CD1c-positive myeloid dendritic cell (primary cell): ENCODE measurements around the gene NDOR1.
"Not testable (repeated sequence)": the region's sequence is repeated elsewhere in the genome, so short reads cannot be mapped to it uniquely, and the experiment has no call there.

Source experiments
- DNase-seq: peaks from one replicate; pipeline ENCODE4 v3.0.0-alpha.2; 2016; ENCODE audit errors: extremely low spot score

NDOR1 gene

DNA sequence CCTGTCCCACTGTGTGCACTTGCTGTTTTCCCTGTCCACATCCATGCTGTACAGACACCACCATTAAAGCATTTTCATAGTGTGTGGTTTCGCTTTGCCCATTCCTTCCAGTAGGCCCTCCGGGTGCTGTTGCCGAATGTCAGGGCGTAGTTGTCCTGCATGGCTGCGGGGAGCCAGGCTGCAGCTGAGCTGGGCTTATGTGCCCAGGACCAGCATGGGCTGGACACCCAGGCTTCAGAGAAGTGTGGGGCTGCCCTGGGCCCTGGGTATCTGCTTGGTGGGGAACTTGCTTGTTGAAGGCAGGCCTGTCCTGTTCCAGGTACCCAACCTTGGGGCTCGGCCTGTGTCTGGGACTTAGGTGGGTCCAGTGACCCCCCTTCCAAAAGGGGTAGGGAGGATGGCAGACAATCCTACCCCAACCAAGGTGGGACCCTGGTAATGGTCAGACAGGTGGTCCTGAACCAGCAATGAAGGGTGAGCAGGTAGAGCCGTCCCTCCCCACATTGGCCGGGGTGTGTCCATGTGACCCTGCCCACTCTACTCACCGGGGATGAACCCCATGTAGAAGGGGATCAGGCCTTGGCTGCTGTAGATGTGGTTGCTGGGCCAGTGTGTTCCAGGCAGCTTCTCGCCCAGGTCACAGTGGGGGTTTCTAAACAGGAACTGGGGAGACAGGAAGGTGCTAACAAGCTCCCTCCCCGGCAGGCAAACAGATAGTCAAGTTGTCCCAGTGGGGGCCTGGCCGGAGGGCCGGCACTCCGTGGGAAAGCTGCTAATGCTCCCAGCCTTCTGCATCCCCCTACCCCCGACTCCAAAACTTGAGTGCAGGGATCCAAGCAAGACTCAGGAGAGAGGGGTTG, 38.4 kb downstream of the NDOR1 start:
- DNase-seq, result no peak

DNA sequence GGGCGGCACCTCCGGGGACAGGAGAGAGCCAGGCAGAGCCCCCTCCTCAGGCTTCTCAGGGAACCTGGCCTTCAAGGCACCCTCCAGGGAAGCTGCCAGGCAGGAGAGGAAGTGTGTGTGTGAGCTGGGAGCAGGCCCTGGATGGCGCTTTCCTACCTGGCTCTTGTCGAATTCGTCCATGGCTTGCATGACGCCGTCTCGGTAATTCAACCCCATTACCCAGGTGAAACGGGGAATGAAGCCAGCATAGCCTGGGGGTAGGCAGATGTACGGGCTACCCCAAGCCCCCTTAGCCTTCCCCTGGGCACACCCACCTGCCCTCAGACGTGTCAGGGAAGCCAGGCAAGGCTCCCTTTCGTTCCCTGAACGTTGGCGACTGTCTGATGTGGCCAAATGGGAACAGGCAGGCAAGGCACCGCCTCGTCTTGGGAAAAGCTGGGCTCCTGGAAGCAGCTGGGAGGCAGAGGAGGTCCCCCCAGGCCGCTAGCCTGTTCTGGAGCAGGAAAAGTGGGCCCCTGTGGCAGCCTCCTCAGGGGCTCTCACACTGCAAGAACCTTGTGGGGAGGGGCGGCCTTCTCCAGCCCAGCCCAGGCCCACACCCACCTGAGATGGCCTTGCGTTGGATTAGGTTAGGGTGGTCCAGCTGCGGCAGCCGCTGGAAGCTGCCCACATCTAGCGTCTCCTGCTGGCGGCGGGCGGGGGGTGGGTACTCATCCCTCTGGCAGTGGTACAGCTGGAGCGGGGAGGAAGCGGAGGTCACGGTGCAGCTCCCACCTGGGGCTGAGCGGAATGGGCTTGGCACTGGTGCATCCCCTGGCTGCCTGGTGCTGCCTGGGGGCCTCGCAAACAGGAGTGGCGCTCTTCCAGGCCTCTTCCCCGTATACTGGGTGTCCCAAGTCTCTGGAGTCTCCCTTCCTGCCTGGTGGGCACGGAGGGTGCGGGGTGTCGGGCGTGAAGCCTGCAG, 39.3 kb downstream of the NDOR1 start:
- DNase-seq, result no peak

DNA sequence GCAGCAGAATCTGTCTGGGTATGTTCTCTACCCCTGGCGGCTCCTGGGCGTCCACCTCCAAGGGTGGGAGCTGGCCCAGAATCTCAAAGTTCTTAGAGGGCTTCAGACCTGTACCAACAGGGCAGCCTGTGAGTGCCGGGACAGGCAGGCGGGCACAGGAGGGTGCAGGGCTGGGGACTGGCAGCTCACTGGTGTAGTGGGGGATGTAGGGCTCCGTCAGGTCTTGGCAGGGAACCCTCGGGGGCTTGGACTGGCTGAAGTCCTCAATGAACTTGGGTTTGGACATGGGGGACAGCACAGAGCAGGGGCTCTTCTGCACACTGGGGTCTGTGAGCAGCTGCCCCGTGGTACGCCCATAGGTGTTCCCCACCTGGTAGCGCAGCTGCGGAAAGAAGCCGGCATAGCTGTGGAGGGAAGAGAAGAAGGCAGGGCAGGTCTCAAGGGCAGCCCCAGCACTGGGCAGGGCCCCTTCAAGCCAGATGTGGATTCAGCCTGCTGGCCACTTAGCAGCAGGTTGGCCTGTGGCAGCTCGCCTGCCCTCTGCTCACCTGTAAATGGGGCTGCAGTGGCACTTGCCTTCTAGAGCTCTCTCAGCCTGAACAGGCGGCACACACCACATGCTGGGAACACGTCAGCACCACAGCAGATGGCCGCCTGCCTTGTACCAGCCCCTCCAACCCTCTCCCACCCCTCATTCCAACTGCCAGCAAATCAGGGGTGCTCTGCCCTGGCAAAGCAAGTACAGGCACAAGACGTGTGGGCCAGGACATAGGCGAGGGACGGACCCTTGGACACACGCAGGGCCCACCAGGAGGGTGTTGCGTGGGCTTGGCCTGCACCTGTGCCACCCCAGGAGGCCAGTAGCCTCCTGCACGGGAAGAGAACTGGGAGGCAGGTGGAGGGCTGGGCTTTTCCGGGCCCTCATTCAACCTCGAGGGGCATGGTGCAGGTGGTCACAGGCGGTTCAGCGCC, 40.2 kb downstream of the NDOR1 start:
- DNase-seq, result no peak

DNA sequence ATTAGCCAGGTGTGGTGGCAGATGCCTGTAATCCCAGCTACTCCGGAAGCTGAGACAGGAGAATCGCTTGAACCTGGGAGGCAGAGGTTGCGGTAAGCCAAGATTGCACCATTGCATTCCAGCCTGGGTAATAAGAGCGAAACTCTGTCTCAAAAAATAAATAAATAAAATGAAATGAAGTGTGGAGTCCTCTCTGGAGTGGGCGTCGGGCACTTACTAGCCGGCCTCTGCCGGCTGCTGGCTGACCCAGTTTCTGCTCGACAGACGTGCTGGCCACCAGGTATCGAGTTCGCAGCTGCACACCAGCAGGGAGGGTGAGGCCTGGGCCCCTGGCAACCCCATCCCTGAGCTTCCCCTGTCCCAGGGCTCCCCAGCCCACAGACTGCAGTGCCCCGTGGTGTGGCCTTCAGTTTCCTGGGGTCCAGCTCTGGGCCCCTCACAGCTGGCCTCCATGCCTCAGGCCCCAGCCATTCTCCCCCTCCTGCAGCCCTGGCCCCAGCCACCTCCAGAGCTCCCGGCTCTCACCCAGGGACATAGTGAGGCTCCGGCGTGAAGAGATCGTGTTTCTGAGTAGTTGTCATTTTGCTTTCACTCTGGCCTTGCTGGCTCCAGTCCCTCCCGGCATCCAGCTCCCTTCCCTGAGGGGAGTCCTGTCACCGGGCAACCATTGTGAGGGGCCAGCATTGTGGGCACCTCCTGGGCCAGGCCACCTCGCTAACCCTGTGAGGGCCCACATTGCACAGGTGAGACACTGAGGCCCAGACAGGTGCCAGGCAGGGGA, 41.8 kb downstream of the NDOR1 start:
- no peak for DNase-seq

DNA sequence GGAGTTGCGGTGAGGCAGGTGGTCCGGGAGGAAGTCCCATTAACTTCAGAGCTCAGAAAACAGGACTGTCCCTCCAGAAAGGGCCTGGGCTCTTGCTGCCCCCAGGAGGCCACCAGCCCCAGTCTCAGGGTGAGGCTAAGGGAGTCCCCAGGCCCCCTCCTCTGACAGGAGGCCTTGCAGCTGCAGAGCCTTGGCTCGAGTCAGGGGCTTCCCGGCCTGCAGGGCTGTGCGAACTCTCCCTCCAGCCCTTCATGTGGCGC, 42.3 kb downstream of the NDOR1 start:
- no peak for DNase-seq

DNA sequence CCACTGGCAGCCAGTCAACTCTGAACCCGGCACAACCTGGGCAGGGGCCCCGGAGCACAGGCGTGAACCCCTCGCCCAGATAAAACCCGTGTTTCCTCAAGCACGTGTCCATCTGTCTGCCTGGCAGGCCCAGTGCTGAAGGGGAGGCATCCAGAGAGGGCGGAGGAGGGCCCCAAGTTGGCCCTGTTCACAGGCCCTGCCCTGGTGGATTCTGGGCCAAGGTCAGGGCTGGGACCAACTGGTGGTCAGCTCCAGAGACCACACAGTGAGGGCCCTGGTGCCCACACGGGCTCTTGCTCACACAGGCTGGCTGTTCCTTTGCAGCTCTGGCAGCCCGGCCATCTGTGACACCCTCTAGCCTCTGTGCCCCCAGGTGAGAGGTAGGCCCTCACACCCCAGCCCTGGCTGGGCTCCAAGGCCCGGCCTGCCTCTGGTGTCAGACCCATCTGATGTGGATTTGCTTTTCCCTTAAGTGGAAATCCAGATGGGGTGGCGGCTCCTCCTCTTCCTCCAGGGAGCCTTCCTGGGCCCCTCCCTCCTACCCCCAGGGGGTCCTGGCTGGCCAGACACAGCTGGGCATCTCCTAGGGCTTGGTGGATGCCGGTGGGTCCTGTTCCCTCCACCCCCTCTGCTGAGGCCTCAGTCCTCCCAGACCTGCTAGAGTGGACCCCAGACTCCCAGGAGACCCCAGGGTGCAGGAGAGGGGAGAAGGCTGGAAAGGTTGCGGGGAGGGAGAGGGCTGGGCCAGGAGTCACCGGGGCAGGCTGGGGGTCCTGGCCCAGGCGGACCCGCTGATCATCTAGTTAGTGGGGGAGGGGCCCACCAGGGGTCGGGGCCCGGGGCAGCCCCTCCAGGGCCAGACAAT, 45.1 kb downstream of the NDOR1 start:
- no peak for DNase-seq

DNA sequence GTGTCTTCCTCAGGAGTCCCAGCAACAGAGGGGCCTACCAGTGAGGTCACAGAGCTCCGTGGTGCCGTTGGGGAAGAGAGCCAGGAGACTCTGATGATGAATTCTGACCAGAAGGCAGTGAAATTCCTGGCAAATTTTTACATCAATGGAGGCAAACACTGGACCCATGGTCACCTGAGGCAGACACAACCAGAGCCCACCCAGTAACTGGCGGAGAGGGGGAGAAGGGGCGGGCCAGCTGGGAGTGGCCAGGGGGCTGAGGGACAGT, 45.6 kb downstream of the NDOR1 start, which contains the start of gene STPG3:
TSS of gene STPG3 (plus strand) at position 93 of the 268 bp plus-strand sequence. CDS start at position 94, 1 bp downstream.
- no peak for DNase-seq

DNA sequence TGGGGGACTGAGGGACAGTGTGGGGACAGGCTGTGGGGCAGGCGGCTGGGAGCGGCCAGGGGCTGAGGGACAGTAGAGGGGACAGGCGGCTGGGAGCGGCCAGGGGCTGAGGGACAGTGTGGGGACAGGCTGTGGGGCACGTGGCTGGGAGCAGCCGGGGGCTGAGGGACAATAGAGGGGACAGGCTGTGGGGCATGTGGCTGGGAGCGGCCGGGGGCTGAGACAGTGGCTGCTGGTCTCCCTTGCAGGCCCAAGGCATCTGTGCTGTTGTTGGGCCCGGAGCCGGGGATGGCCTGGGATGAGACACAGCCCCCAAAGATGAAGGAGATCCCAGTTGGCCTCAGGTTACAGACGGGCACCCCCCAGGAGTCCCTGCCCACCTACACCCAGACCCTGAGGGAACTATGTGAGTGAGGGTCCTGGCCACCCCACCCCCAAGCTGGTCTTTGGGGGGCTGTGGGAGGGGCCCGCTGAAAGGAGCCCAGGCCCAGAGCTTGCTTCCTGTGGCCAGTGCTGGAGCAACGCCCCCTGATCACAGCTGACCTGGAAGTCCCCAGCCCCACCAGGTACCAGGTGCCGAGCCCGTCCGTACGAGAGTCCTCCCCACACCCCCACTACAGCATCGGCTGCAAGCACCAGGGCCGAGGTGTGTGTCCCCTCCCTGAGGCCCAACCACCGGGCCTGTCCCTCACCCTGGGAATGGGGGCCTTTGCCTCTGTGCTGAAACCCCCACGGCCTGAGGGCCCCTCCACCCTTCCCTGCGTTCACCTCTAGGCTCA, 46.2 kb downstream of the NDOR1 start:
- DNase-seq, result no peak

DNA sequence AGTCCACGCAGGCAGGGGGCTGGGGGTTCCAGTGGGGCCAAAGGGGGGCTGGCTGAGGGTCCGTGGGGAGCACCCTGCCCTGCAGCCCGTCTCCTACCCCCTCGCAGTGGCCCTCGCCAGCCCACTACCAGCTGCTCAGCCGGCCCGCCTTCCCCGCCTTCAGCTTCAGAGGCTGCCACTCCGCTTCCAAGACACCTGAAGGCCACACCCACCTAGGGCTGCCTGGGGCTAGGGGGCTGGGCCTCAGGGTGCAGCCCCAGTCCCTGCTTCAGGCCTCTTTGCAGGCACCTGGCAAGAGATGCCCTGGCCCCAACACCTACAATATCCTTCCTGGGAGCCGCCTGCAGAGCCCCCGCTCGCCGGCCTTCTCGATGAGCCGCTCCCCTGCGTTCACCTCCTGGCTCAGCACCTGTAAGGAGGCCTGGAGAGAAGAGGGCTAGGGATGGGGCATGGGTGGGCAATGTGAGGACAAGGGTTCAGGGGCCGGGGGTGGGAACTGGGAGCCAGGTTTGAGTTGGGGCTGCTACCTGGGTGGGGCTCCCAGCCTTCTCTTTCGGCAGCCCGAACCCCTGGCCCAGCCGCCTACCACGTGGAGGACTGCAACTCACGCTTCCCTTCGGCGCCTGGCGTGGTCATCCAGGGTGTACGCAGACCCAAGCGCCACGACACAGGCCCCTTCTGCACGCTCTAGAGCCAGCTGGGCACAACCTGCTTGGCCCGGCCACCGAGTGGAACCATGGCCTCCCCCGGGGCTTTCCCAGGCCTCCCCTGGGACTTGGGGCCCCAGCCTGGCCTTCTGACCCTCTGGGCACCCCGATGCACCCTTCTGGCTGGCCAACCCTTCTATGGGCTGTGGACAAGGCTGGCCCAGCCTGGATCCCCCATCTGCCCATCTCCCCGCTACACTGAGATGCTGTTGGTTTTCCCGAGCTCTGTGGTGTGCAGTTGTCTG, 47.3 kb downstream of the NDOR1 start:
- DNase-seq, result no peak

DNA sequence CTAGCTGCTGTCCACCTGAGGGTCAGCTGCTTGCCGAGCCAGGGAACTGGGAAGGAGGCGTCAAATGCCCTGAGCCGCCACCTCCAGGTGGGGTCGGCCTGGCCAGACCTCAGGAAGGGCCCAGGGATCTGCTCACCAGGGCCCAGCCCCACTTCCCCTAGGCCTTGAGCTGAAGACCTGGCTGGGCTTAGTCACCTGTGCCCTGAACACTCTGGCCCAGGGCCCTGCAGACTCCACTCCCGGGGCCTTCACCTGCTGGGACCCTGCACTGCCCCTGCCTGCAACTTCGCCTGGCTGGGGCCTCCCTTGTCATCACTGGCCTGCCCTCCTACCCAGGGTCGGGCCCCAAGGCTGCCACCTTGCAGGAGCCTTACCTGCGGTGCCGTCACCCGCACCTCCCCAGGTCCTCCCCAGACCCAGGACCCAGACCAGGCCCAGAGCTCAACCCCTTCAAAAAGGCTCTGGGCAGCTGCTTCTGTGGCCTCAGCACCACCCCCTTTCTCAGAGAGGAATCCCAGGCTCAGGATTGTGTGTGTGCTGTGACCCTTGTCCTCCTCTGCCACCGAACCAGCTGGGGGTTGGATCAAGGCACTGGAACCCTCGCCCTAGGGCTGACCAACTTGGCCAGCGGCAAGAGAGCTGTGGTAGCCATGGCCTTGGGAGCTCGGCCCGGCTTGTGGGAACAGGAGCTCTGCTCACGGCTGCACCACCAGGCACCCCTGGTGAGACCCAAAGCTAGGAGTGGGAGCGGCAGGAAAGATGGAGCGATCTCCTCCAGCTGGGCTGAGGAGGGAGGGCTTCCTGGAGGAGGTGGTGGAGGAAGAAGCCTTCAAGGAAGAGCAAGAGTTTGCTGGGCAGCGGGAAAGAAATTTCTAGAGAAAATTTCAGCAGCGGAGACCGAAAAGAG, 48.5 kb downstream of the NDOR1 start:
- no peak for DNase-seq

DNA sequence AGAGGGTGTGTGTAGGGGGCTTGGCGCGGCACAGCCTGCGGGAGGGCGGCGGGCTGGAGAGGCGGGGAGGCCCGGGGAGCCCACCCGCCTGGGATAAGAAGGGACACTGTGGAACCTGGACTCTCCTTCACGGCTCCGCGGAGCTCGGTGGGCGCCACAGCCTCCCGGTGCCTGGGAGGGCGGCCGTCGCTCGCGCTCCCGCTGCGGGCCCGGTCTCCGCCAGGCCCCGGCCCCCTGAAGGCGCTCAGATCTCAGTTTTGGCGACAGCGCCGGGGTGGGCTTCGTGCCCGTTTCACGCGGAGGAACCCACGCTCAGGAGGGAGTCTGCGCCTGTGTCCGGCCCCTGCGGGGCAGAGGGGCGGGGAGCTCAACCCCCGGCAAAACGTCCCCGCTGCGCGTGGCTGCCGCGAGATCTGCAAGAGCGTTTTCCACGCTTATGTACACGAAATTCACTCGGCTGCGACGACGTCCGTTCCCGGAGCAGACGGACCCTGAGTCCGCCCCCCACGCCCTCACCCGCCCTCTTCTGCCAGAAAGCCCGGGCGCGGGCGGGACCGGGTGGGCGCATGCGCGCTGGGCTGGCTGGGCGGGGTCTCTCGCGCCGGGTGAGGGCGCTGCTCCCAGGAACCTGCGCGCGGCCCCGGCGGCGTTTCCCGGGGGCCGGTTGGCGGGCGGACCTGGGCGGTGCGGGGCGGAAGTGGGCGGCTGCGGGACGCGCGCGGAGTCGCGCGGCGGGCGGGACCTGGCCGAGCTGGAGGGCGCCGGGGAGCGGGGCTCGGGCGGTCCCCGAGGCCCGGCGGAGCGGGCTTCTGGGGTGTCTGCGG, 49.3 kb downstream of the NDOR1 start, which contains the start of gene NELFB:
TSS of gene NELFB (plus strand) at position 704 of the 824 bp plus-strand sequence.
- peak; percentile 95 for DNase-seq

DNA sequence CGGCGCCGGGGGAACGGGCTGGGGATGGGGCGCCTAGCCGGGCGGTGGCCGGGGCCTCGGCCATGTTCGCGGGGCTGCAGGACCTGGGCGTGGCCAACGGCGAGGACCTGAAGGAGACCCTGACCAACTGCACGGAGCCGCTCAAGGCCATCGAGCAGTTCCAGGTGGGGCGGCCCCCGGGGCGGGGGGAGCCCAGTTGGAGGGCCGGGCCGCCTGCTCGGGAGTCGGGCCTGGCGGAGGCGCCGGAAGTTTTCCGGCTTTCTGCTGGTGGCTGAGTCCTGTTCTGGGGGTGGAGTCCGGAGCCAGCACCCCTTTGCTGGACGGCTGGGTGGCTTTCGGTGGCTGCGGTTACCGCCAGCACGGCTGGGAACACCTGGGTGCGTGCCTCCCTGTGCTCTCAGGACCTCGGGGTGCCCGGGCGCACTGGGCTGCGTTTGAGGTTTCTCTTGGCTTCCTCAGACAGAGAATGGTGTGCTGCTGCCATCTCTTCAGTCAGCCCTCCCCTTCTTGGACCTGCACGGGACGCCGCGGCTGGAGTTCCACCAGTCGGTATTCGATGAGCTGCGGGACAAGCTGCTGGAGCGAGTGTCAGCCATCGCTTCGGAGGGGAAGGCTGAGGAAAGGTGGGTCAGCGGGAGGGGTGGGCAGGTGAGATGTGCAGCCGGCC, 50.1 kb downstream of the NDOR1 start:
- DNase-seq, result no peak

DNA sequence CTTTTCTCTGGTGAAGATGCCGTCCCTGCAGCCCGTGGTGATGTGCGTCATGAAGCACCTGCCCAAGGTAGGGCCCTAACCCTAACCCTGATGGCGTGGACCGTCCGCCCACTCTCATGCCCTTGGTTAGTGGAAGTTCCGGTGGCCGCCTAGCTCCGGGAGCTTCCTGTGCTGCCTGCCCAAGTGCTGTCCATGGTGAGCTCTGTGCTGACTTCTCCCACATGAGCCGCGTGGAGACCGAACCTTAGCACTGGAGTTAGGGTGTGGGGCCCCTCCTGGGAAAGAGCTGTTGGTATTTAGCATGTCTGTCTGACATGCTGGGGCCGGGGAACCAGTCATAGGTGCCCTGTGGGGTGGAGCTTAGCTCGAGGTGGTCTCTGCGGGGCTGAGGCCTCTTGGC, 50.9 kb downstream of the NDOR1 start:
- no peak for DNase-seq

DNA sequence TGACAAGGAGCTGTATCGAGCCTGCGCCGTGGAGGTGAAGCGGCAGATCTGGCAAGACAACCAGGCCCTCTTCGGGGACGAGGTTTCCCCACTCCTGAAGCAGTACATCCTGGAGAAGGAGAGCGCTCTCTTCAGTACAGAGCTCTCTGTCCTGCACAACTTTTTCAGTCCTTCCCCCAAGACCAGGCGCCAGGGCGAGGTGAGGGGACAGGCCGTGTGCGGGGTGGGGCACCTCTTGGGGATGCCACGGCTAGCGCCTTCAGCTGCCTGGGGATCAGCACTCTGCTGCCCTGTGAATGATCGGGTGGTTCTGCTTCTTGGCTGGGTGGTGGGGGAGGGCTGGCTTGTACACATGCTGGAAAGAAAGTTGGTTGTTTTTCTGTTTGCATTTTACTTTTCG, 51.4 kb downstream of the NDOR1 start:
- no peak for DNase-seq

DNA sequence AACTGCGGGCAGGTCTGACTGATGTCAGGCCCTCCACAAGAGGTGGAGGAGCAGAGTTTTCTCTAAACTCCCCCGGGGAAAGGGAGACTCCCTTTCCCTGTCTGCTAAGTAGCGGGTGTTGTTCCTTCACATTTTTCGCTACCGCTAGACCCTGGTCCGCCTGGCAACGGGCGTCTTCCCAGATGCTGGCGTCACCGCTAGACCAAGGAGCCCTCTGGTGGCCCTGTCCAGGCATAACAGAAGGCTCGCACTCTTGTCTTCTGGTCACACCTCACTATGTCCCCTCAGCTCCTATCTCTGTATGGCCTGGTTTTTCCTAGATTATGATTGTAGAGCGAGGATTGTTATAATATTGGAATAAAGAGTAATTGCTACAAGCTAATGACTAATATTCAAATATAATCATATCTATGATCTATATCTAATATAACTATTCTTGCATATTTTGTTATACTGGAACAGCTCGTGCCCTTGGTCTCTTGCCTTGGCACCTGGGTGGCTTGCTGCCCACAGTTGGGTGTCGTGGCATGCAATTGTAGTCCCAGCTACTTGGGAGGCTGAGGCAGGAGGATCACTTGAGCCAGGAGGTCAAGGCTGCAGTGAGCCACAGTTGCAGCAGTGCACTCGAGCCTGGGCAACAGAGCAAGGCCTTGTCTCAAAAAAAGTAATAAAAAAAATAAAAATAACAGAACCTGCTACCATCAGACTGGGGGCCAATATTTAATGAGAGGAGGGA, 56.8 kb downstream of the NDOR1 start:
- DNase-seq, result not testable (repeated sequence)
